ENCODE results near the gene METTL16. TPM values are rescaled to one million over a fixed set of nuclear protein-coding genes. Genes with fewer than 3 reads are reported as not detected.

Gene METTL16
- total and polyA plus RNA-seq, 2 of the 8 experiments (the other 6 are each of a cell fraction or from before 2014, with no cell fraction given), result 22.8 to 59.4 TPM

- no peak for TF ChIP-seq HDAC2 (IDR thresholded peaks at IDR 0.05; ENCODE audit: borderline replicate concordance in 1 of 2, low read depth in 2 of 2, low read length in 2 of 2)
Observed at GRCh38 chr17:2398182-2398581, 113.5 kb downstream of the METTL16 start (continued).
